A172 (cell line): ENCODE data around the gene SCAMP5. TPM values are rescaled to one million over a fixed set of nuclear protein-coding genes. Genes with fewer than 3 reads are reported as not detected.

Source experiments
- DNase-seq: peaks from one replicate; pipeline ENCODE4 v3.0.0-alpha.2; 2015; ENCODE audit warnings: low spot score
- total RNA-seq: library from RNA; depleted of rRNA; stranded (reverse); fragments of >200 nt; shearing (Covaris generic); gene quantifications from 2 replicates; pipeline ENCODE4 v1.2.3, GENCODE V29; 2014; rRNA removed

Gene SCAMP5
- 4.7 and 5.9 TPM in 2 replicates for total RNA-seq

- DNase-seq = peak; percentile 92
Measured at GRCh38 chr15:74995182-74995778, at the start of gene SCAMP5. SCAMP5 (plus strand) TSS chr15:74995563; CDS start chr15:75011840, 16,277 bp downstream.

GRCh38 chr15:74950078-74950908, 45.1 kb upstream of the SCAMP5 start:
- peak; percentile 63 for DNase-seq

DNA sequence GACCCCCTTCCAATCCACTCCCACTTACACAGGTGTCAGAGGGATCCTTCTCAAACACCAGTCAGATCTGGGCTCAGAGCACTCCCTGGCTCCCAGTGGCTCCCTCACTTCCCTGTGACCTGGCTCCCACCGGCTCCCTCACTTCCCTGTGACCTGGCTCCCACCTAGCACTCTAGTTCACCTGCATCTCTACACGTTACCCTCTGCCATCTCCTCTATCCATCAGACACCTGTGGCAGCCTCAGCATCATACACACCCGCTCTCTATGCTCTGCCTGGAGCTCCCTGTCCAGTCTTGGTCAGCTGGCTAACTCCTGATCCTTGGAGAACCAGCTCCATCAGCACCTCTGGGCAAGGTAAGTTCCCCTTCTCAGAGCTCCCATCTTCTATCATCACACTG, 44.4 kb upstream of the SCAMP5 start:
- DNase-seq = no peak

- DNase-seq = peak; percentile 83
Measured at GRCh38 chr15:74954515-74954914, 40.8 kb upstream of the SCAMP5 start.

DNA sequence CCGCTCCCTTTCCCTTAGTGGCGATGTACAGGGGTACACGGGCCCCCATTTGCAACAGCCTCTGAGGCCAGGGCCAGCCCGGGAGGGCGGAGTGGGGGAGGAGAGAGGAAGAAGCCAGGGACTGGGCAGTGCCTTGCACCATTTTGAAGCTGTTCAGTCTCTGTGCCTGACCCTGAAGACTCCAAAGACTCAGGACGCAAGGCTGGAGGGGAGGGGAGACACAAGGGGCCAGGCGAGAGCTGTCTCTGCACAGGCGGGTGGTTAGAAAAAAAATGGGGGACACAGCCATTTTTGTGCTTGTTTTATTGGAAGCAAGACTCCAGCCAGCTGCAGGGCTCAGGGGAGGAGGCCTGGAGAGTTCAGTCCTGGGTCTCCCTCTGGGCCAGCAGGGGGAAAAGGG, 40.3 kb upstream of the SCAMP5 start:
- DNase-seq = no peak

- no peak for DNase-seq
Measured at GRCh38 chr15:74955796-74956647, 39.3 kb upstream of the SCAMP5 start.

GRCh38 chr15:74956648-74957475, 38.5 kb upstream of the SCAMP5 start, which contains the start of gene RPP25:
RPP25 (minus strand) TSS chr15:74956772; CDS start chr15:74956583, 189 bp downstream.
- DNase-seq = peak; percentile 35

- DNase-seq = no peak
Measured at GRCh38 chr15:74957476-74958035, 37.8 kb upstream of the SCAMP5 start.

GRCh38 chr15:74958320-74958907, 36.9 kb upstream of the SCAMP5 start:
- no peak for DNase-seq

GRCh38 chr15:74958908-74959585, 36.3 kb upstream of the SCAMP5 start:
- DNase-seq = no peak

GRCh38 chr15:74959586-74959939, 35.8 kb upstream of the SCAMP5 start:
- DNase-seq = no peak

DNA sequence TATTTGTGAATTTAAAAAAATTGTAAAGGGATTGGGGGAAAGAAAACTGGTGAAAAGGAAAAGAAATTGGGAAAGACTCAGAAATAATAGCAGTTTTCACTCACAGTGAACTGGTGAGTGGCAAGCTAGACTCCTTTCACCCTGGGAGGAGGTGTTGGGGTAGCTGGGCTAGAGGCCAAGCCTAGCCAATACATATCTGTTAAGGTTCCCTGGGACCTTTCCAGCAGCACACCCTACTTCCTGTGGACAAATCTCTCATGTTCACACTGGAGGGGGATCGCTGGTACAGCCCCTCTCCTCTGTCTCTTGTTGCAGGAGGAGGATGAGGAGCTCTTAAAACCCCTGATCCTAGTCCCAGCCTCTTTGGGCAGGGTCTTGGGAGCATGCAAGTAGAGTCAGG, 35.1 kb upstream of the SCAMP5 start:
- DNase-seq = no peak

DNA sequence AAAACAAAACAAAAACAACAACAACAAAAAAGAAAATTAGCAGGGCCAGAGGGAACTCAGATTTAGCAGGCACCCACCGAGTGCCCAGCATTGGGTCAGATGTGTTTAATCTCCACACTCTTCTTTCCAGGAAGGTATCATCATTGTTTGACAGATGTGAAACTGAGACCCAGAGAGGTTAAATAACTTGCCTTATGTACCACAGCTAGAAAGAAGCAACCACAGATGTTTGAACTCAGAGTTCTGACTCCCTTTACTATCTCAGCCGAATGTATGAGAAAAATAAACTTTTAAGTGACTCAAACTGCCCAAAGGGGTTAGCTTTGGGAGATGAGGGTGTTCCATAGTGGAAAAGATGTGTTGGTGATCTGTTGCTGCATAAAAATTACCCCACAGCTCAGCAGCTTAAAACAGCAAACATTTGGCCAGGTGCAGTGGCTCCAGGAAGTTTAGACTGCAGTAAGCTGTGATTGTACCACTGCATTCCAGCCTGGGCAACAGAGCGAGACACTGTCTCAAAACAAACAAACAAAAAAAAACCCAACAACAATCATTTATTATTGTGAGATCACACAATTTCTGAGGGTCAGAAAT, 34.3 kb upstream of the SCAMP5 start:
- no peak for DNase-seq

DNA sequence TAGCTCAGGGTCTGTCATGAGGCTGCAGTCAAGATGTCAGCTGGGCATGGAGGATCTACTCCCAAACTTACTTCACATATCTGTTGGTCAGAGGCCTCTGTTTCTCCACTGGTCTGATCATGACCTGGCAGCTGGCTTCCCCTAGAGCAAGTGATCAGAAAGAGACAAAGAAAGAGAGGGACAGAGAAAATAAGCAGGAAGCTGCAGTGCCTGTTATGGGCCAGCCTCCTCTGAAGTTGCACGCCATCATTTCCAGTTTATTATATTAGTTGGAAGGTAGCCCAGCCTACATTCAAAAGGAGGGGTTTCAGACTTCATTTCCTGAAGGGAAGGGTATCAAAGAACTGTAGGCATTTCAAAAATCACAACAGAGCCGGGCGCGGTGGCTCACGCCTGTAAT, 33.7 kb upstream of the SCAMP5 start:
- no peak for DNase-seq

DNA sequence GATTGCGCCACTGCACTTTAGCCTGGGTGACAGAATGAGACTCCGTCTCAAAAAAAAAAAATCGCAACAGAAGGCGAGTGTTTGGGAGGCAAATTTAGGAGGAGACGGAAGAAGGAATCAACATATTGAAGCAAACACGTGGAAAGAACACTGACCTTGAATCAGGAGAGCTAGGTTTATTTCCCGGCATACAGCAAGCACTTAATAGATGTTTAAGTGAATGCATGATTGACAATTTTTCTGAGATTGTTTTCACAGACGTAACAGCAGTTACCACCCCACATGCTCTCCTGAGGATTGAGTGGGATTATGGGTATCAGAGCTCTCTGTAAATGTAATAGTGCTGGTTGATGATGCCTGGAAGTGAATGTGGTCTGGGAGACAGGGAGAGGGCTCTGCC, 33.1 kb upstream of the SCAMP5 start:
- no peak for DNase-seq

GRCh38 chr15:74962671-74963070, 32.7 kb upstream of the SCAMP5 start:
- DNase-seq = no peak

DNA sequence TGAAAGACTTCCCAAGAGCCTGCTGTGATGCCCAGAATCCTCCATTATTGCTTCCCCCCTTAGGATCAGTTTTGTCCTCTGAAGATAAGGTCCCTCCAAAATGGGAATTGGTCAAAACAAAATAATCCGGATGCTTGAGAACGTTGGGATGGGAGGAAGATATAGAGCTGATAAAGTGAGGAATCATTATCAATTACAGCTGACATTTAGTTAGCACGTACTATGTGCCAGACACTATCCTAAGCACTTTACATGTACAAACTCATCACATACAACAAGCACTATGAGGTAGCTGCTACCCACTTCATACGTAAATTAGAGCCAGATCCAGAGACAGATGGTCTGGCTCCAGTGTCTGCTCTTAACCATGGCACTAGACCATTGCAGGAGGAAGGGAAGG, 32.1 kb upstream of the SCAMP5 start:
- no peak for DNase-seq

- DNase-seq = peak; percentile 54
Measured at GRCh38 chr15:74964794-74965193, 30.6 kb upstream of the SCAMP5 start.

- no peak for DNase-seq
Measured at GRCh38 chr15:74967670-74968069, 27.7 kb upstream of the SCAMP5 start.

DNA sequence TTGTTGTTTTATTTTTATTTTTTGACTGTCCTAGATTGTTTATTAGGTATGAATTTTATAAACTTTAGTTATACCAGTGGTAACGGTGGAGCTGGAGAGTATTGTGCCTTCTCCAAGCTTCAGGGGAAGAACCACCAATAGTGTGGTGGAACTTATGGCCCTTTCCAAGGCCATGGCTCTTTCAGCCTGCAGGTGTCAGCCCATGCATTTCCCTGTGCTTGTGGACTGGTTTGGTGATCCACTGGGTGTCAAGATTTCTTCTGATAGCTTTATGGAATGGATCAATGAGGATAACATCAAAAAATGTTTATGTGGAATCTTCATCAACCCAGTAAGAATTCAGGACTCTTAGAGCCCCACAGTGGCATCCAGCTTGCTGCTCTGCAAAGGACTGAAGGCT, 19.2 kb upstream of the SCAMP5 start:
- DNase-seq = no peak
